OCI-LY3 (cell line): ENCODE results near the gene NCAN.

ENCODE experiments used
- EZH2phosphoT487 ChIP-seq: fragments of 200-600 bp; shearing (Covaris generic); IDR thresholded peaks from 2 replicates; pipeline ENCODE4 v1.6.1; 2018; ENCODE audit warnings: antibody characterized with exemption, mixed run types, low read depth
- TF ChIP-seq, protein P1 (sequence below): fragments of 200-600, 300-600 bp; sonication (generic); IDR thresholded peaks from 2 replicates; pipeline ENCODE4 v1.5.1; 2014; ENCODE audit warnings: antibody characterized with exemption, low read length, low read depth

DNA sequence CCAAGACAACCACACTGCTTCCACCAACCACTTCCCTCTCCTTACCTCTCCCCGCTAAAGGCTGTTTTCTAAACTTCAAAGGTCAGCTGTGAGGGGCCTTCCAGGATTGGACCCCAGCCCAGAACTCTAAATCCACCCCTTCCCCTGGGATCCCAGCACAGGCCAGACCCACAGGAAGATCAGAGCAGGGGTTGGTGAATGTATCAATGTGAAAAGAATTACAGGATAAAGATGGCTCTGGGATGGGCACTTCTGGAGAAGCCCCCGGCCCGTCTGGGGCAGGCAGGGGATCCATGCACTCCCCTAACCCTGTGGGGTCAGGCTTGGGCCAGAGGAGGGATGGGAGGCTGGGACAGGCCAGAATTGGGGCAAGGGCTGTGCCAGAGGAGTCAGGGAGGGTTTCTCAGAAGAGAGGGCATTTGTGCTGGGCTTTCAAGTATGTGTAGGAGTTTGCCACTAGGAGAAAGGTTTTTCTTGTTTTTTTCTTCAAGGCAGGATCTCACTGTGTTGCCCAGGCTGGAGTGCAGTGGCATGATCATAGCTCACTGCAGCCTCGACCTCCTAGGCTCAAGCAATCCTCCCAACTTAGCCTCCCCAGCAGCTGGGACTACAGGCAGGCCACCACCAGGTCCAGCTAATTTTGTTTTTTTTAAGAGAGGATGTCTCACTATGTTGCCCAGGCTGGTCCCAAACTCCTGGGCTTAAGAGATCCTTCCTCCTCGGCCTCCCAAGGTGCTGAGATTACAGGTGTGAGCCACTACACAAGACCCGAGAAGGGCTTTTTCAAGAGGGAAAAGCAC, 40.7 kb upstream of the NCAN start:
- TF ChIP-seq, protein P1, sequence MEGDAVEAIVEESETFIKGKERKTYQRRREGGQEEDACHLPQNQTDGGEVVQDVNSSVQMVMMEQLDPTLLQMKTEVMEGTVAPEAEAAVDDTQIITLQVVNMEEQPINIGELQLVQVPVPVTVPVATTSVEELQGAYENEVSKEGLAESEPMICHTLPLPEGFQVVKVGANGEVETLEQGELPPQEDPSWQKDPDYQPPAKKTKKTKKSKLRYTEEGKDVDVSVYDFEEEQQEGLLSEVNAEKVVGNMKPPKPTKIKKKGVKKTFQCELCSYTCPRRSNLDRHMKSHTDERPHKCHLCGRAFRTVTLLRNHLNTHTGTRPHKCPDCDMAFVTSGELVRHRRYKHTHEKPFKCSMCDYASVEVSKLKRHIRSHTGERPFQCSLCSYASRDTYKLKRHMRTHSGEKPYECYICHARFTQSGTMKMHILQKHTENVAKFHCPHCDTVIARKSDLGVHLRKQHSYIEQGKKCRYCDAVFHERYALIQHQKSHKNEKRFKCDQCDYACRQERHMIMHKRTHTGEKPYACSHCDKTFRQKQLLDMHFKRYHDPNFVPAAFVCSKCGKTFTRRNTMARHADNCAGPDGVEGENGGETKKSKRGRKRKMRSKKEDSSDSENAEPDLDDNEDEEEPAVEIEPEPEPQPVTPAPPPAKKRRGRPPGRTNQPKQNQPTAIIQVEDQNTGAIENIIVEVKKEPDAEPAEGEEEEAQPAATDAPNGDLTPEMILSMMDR = no peak
- TF ChIP-seq EZH2phosphoT487 = no peak
